DND-41 (cell line): ENCODE data around the gene BAIAP2.

Experiments
- ATAC-seq: fragments of 200-7000 bp; cut with Tn5 transposase; 3 replicates; pipeline ENCODE4 v1.9.1; 2021; ENCODE audit warnings: low read depth; ENCODE audit not compliant: insufficient read depth
- DNase-seq: peaks from one replicate; pipeline ENCODE4 v3.0.0-alpha.2; 2020
- H2AFZ ChIP-seq: 2 replicates; pipeline ENCODE4 v1.6.0; 2012; ENCODE audit warnings: low read depth, low read length
- H3K27ac ChIP-seq: 2 replicates; pipeline ENCODE4 v1.5.1; 2012; ENCODE audit warnings: low read length, inconsistent platforms
- H3K27me3 ChIP-seq: fragments of 200-600 bp; sonication (generic); 2 replicates; pipeline ENCODE4 v1.6.0; 2012; ENCODE audit warnings: low read length, mild to moderate bottlenecking, inconsistent platforms; ENCODE audit not compliant: insufficient read depth, poor library complexity
- H3K36me3 ChIP-seq: 2 replicates; pipeline ENCODE4 v1.5.1; 2012; ENCODE audit warnings: low read length, inconsistent platforms; ENCODE audit not compliant: insufficient read depth
- H3K4me1 ChIP-seq: 2 replicates; pipeline ENCODE4 v1.5.1; 2012; ENCODE audit warnings: mild to moderate bottlenecking, low read length; ENCODE audit not compliant: insufficient read depth
- H3K4me2 ChIP-seq: 2 replicates; pipeline ENCODE4 v1.6.0; 2012; ENCODE audit warnings: mild to moderate bottlenecking, moderate library complexity, low read length, inconsistent platforms; ENCODE audit not compliant: insufficient read depth
- H3K4me3 ChIP-seq, 2 experiments: fragments of 200-600 bp in 1 of 2; shearing (Covaris generic) in 1 of 2; 2 replicates each; pipeline ENCODE4 v1.5.1; 2012 to 2016; ENCODE audit warnings: inconsistent platforms in 2 of 2, low read length in 2 of 2, mild to moderate bottlenecking in 2 of 2, low read depth in 1 of 2, moderate library complexity in 1 of 2
- H3K79me2 ChIP-seq: 2 replicates; pipeline ENCODE4 v1.6.0; 2012; ENCODE audit warnings: low read length, inconsistent platforms; ENCODE audit not compliant: insufficient read depth
- H3K9ac ChIP-seq: 2 replicates; pipeline ENCODE4 v1.6.0; 2012; ENCODE audit warnings: low read depth, mild to moderate bottlenecking, inconsistent platforms, low read length, moderate library complexity
- H3K9me3 ChIP-seq: 2 replicates; pipeline ENCODE4 v1.5.1; 2012; ENCODE audit warnings: low read length, moderate library complexity, mild to moderate bottlenecking, inconsistent platforms; ENCODE audit not compliant: insufficient read depth, severe bottlenecking
- H4K20me1 ChIP-seq: 2 replicates; pipeline ENCODE4 v1.6.0; 2012; ENCODE audit warnings: low read length; ENCODE audit not compliant: insufficient read depth
- CTCF ChIP-seq: IDR thresholded peaks from 2 replicates; pipeline ENCODE4 v1.5.1; 2012; ENCODE audit warnings: borderline replicate concordance, low read length, moderate library complexity, mild to moderate bottlenecking; ENCODE audit not compliant: poor library complexity, severe bottlenecking; ENCODE audit errors: extremely low read depth
- EZH2 ChIP-seq: IDR thresholded peaks from 3 replicates; pipeline ENCODE4 v1.6.1; 2012; ENCODE audit warnings: borderline replicate concordance, low read depth, mild to moderate bottlenecking, moderate library complexity, low read length, inconsistent platforms; ENCODE audit not compliant: severe bottlenecking

The BAIAP2 gene

GRCh38 chr17:81127526-81128177, 92.7 kb downstream of the BAIAP2 start:
- peaks cover 6% of the 10 kb centered on the region for H4K20me1 ChIP-seq
- peaks cover 4% of the 10 kb centered on the region for H3K27me3 ChIP-seq
- no peak overlapping the region for H2AFZ ChIP-seq

DNA sequence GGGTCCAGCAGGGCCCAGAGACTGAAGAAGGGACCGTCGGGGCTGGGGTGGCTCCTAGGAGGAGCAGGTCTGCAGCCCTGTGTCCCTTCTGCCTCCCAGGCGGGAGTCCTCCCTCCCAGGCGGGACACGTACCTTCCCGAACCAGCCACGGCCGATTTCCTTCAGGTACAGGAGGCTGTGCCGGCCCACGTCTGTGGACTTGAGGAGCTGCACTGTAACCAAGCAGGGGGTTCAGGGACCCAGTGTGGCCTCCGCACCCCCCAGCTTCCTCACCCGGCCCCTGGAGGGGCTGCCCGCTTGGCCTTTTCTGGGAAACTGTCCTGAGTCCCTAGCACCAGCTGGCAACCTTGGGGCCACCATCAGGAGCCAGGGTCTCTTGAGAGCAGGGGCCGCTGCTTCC, 93.4 kb downstream of the BAIAP2 start:
- DNase-seq: no peak
- no peaks in the 10 kb centered on the region for H3K9me3 ChIP-seq
- no peak for ATAC-seq
- TF ChIP-seq EZH2 (no peak), CTCF (no peak)
- no peaks in the 10 kb centered on the region for H3K36me3 ChIP-seq
- H3K9ac ChIP-seq: no peak overlapping the region
- H4K20me1 ChIP-seq: peaks cover 6% of the 10 kb centered on the region
- H3K4me2 ChIP-seq: no peak overlapping the region
- peaks cover 4% of the 10 kb centered on the region for H3K27me3 ChIP-seq
- H3K4me3 ChIP-seq: no peak overlapping the region
- no peak overlapping the region for H3K27ac ChIP-seq
- H3K4me1 ChIP-seq: no peaks in the 10 kb centered on the region
- H2AFZ ChIP-seq: no peak overlapping the region
- H3K79me2 ChIP-seq: no peaks in the 10 kb centered on the region

More at GRCh38 chr17:81127526-81128177, 92.7 kb downstream of the BAIAP2 start:
- ATAC-seq (no peak), DNase-seq (no peak)
- no peaks in the 10 kb centered on the region for H3K79me2 ChIP-seq
- H3K9me3 ChIP-seq: no peaks in the 10 kb centered on the region
- no peak overlapping the region for H3K27ac ChIP-seq
- no peak overlapping the region for H3K9ac ChIP-seq
- TF ChIP-seq CTCF: no peak
- TF ChIP-seq EZH2: no peak
- no peaks in the 10 kb centered on the region for H3K4me1 ChIP-seq
- no peak overlapping the region for H3K4me3 ChIP-seq
- no peak overlapping the region for H3K4me2 ChIP-seq
- no peaks in the 10 kb centered on the region for H3K36me3 ChIP-seq

DNA sequence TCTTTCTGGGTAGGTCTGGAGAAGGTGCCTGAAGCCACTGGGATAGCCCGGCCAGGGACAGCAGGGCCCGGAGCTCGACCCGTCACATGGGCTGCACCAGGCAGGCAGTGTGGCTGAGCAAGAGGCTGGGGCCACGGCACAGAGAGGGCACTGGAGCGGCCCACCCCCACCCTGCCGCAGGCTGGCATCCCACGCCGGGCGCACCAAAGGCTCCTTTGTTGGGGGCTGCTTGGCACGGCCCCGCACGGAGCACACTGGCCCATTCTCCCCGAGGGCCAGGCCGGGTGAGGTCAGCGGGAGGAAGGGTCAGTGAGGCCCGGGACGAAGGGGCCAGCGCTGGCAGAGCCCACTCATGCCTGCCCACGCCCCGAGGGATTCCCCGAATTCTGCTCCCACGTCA, 93.8 kb downstream of the BAIAP2 start:
- Histone ChIP-seq H3K79me2 (no peaks in the 10 kb centered on the region), H3K4me2 (no peak overlapping the region), H3K27ac (no peak overlapping the region), H2AFZ (no peak overlapping the region), H3K36me3 (no peaks in the 10 kb centered on the region), H3K4me1 (no peaks in the 10 kb centered on the region), H3K9ac (no peak overlapping the region), H4K20me1 (peaks cover 8% of the 10 kb centered on the region), H3K9me3 (no peaks in the 10 kb centered on the region), H3K4me3 (no peak overlapping the region), H3K27me3 (peaks cover 4% of the 10 kb centered on the region)
- DNase-seq (no peak), ATAC-seq (no peak)
- TF ChIP-seq CTCF: no peak
- TF ChIP-seq EZH2: no peak
